HEK293 (cell line): ENCODE results near the gene IRX2.

Source experiments
- CTCF ChIA-PET: fragments of 350-600 bp; formaldehyde crosslinking; extraction: SDS; loops from one replicate; lab custom pipeline; 2021; ENCODE audit warnings: antibody characterized with exemption; lab: Yijun Ruan, JAX
- POLR2A ChIA-PET: fragments of 300-600 bp; formaldehyde crosslinking; extraction: SDS; loops from one replicate; lab custom pipeline; 2020; ENCODE audit warnings: antibody characterized with exemption, inconsistent platforms; lab: Yijun Ruan, JAX
- H3K27ac ChIP-seq: fragments of 200-500 bp; sonication (Bioruptor generic); 2 replicates; pipeline ENCODE4 v1.5.1; 2014; ENCODE audit warnings: low read depth, low read length, control low read depth, inconsistent platforms; ENCODE audit errors: extremely low read depth
- H3K36me3 ChIP-seq, 2 experiments: fragments of 200-500 bp in 1 of 2; sonication (Bioruptor generic) in 1 of 2; 1 replicate in 1 of 2; 2 replicates in 1 of 2; pipeline ENCODE4 v1.5.1; 2014 to 2017; ENCODE audit warnings: inconsistent platforms in 2 of 2, low read length in 2 of 2; ENCODE audit not compliant: control insufficient read depth in 2 of 2, insufficient read depth in 1 of 2
- H3K4me1 ChIP-seq: fragments of 200-500 bp; sonication (Bioruptor generic); 2 replicates; pipeline ENCODE4 v1.5.1; 2014; ENCODE audit warnings: mild to moderate bottlenecking, low read length, inconsistent platforms; ENCODE audit not compliant: control insufficient read depth, insufficient read depth
- H3K4me3 ChIP-seq: 2 replicates; pipeline ENCODE4 v1.5.1; 2011; ENCODE audit warnings: low read depth, mild to moderate bottlenecking, control low read depth, low read length, moderate library complexity
- H3K9me3 ChIP-seq: fragments of 200-500 bp; sonication (Bioruptor generic); 2 replicates; pipeline ENCODE4 v1.5.1; 2014; ENCODE audit warnings: low read depth, low read length, inconsistent platforms; ENCODE audit not compliant: control insufficient read depth, insufficient read depth
- EGR2 ChIP-seq: fragments of 450-650 bp; formaldehyde crosslinking; IDR thresholded peaks from 2 replicates; pipeline ENCODE4 v1.5.1; 2016; ENCODE audit warnings: low read depth, missing biosample characterization, missing genetic modification characterization
- FEZF1 ChIP-seq: fragments of 450-650 bp; formaldehyde crosslinking; IDR thresholded peaks from 2 replicates; pipeline ENCODE4 v1.5.1; 2016; ENCODE audit warnings: missing biosample characterization, missing genetic modification characterization
- GLIS2 ChIP-seq: fragments of 450-650 bp; formaldehyde crosslinking; IDR thresholded peaks from 2 replicates; pipeline ENCODE4 v1.5.1; 2016; ENCODE audit warnings: missing biosample characterization, missing genetic modification characterization
- KLF17 ChIP-seq: fragments of 450-650 bp; formaldehyde crosslinking; IDR thresholded peaks from 2 replicates; pipeline ENCODE4 v1.5.1; 2016; ENCODE audit warnings: missing biosample characterization, missing genetic modification characterization
- KLF7 ChIP-seq: fragments of 450-650 bp; formaldehyde crosslinking; IDR thresholded peaks from 2 replicates; pipeline ENCODE4 v1.5.1; 2016; ENCODE audit warnings: missing biosample characterization, missing genetic modification characterization, borderline replicate concordance
- KLF8 ChIP-seq: fragments of 450-650 bp; formaldehyde crosslinking; IDR thresholded peaks from 2 replicates; pipeline ENCODE4 v1.5.1; 2016; ENCODE audit warnings: missing biosample characterization, missing genetic modification characterization
- PATZ1 ChIP-seq: fragments of 450-650 bp; formaldehyde crosslinking; IDR thresholded peaks from 2 replicates; pipeline ENCODE4 v1.5.1; 2016; ENCODE audit warnings: missing biosample characterization, missing genetic modification characterization
- REPIN1 ChIP-seq: fragments of 450-650 bp; formaldehyde crosslinking; IDR thresholded peaks from 2 replicates; pipeline ENCODE4 v1.5.1; 2017; ENCODE audit warnings: missing biosample characterization, missing genetic modification characterization, low read depth
- ZBTB26 ChIP-seq: fragments of 450-650 bp; formaldehyde crosslinking; optimal IDR thresholded peaks from 2 replicates; pipeline ENCODE3; 2016; ENCODE audit warnings: missing biosample characterization, mild to moderate bottlenecking, missing genetic modification characterization
- ZNF157 ChIP-seq: fragments of 450-650 bp; formaldehyde crosslinking; IDR thresholded peaks from 2 replicates; pipeline ENCODE4 v1.5.1; 2016; ENCODE audit warnings: missing biosample characterization, missing genetic modification characterization
- ZNF24 ChIP-seq: fragments of 450-650 bp; formaldehyde crosslinking; IDR thresholded peaks from 2 replicates; pipeline ENCODE4 v1.5.1; 2016; ENCODE audit warnings: missing biosample characterization, missing genetic modification characterization
- ZNF280C ChIP-seq: fragments of 450-650 bp; formaldehyde crosslinking; IDR thresholded peaks from 2 replicates; pipeline ENCODE4 v1.5.1; 2016; ENCODE audit warnings: missing biosample characterization, missing genetic modification characterization
- ZNF433 ChIP-seq: fragments of 450-650 bp; formaldehyde crosslinking; IDR thresholded peaks from 2 replicates; pipeline ENCODE4 v1.5.1; 2016; ENCODE audit warnings: missing biosample characterization, missing genetic modification characterization, low read depth
- ZNF544 ChIP-seq: fragments of 450-650 bp; formaldehyde crosslinking; IDR thresholded peaks from 2 replicates; pipeline ENCODE4 v1.5.0; 2017; ENCODE audit warnings: missing biosample characterization, missing genetic modification characterization
- ZNF596 ChIP-seq: fragments of 450-650 bp; IDR thresholded peaks from 2 replicates; pipeline ENCODE4 v1.5.0; 2018; ENCODE audit warnings: missing biosample characterization, mild to moderate bottlenecking, missing genetic modification characterization, moderate library complexity
- ZNF654 ChIP-seq: fragments of 450-650 bp; formaldehyde crosslinking; IDR thresholded peaks from 2 replicates; pipeline ENCODE4 v1.5.1; 2016; ENCODE audit warnings: low read depth, missing biosample characterization, missing genetic modification characterization
- ZNF658 ChIP-seq: fragments of 450-650 bp; formaldehyde crosslinking; IDR thresholded peaks from 2 replicates; pipeline ENCODE4; 2016; ENCODE audit warnings: missing biosample characterization, missing genetic modification characterization
- ZNF664 ChIP-seq: fragments of 450-650 bp; formaldehyde crosslinking; IDR thresholded peaks from 2 replicates; pipeline ENCODE4 v1.5.1; 2016; ENCODE audit warnings: missing biosample characterization, missing genetic modification characterization
- ZNF670 ChIP-seq: fragments of 450-650 bp; formaldehyde crosslinking; IDR thresholded peaks from 2 replicates; pipeline ENCODE4 v1.5.1; 2016; ENCODE audit warnings: missing biosample characterization, missing genetic modification characterization, low read depth
- ZNF701 ChIP-seq: fragments of 450-650 bp; formaldehyde crosslinking; IDR thresholded peaks from 2 replicates; pipeline ENCODE4 v1.5.1; 2016; ENCODE audit warnings: missing biosample characterization, missing genetic modification characterization
- ZNF785 ChIP-seq: fragments of 450-650 bp; formaldehyde crosslinking; IDR thresholded peaks from 2 replicates; pipeline ENCODE4 v1.5.1; 2016; ENCODE audit warnings: missing biosample characterization, missing genetic modification characterization
- ZNF843 ChIP-seq: fragments of 450-650 bp; formaldehyde crosslinking; IDR thresholded peaks from 2 replicates; pipeline ENCODE4 v1.5.1; 2016; ENCODE audit warnings: missing biosample characterization, missing genetic modification characterization
- ZSCAN16 ChIP-seq: fragments of 450-650 bp; formaldehyde crosslinking; IDR thresholded peaks from 2 replicates; pipeline ENCODE4 v1.5.1; 2016; ENCODE audit warnings: missing biosample characterization, missing genetic modification characterization

The IRX2 gene

GRCh38 chr5:2748861-2749513 is 2.5 kb downstream of the IRX2 start:
- ChIA-PET POLR2A (no interaction called here), CTCF (no interaction called here)
- Histone ChIP-seq H3K4me3 (no peak overlapping the region), H3K9me3 (no peaks in the 10 kb centered on the region; the same call in 1 of the 2 replicates), H3K36me3 (no peaks in the 10 kb centered on the region), H3K27ac (no peak overlapping the region), H3K4me1 (no peaks in the 10 kb centered on the region)
- TF ChIP-seq FEZF1 (tag by site-specific recombination) (no peak), ZNF701 (tag by site-specific recombination) (no peak), KLF7 (tag by site-specific recombination) (no peak), KLF17 (tag by site-specific recombination) (no peak), ZNF658 (tag by site-specific recombination) (no peak), ZSCAN16 (tag by site-specific recombination) (no peak), EGR2 (tag by site-specific recombination) (no peak), ZNF843 (tag by site-specific recombination) (no peak), ZNF664 (no peak), ZNF24 (no peak), ZNF433 (tag by site-specific recombination) (no peak), ZNF544 (tag by site-specific recombination) (no peak)

- H3K4me3 ChIP-seq: no peak overlapping the region
Measured at GRCh38 chr5:2748179-2748860, 3.2 kb downstream of the IRX2 start.

More at GRCh38 chr5:2748179-2748860, 3.2 kb downstream of the IRX2 start:
- Histone ChIP-seq H3K9me3 (no peaks in the 10 kb centered on the region; the same call in 1 of the 2 replicates), H3K27ac (no peak overlapping the region), H3K4me1 (no peaks in the 10 kb centered on the region), H3K36me3 (no peaks in the 10 kb centered on the region)
- POLR2A ChIA-PET: no interaction called here
- no peak for TF ChIP-seq ZNF785 (tag by site-specific recombination)
- TF ChIP-seq ZNF280C (tag by site-specific recombination): no peak
- TF ChIP-seq ZNF843 (tag by site-specific recombination): no peak
- TF ChIP-seq ZNF654 (tag by site-specific recombination): no peak
- TF ChIP-seq ZBTB26: no peak
- no peak for TF ChIP-seq KLF8
- no peak for TF ChIP-seq PATZ1 (tag by site-specific recombination)
- no peak for TF ChIP-seq KLF7 (tag by site-specific recombination)
- TF ChIP-seq GLIS2 (tag by site-specific recombination): no peak
- TF ChIP-seq ZNF157: no peak
- no peak for TF ChIP-seq ZNF670 (tag by site-specific recombination)
- no peak for TF ChIP-seq ZNF596
- TF ChIP-seq REPIN1 (tag by site-specific recombination): no peak
- CTCF ChIA-PET: no interaction called here
